Activated T-cell treated with anti-CD3 and anti-CD28 coated beads, Interleukin-2, amount 50 U/mL, for 72 hours (primary cell): ENCODE results near the gene PODN. TPM values are rescaled to one million over a fixed set of nuclear protein-coding genes. Genes with fewer than 3 reads are reported as not detected.

ENCODE experiments used
- ATAC-seq, 2 donors: fragments of 150-1000 bp; cut with Tn5 transposase; replicated peaks in 1 of 2; 2 replicates each; pipeline ENCODE4 v1.10.0; 2021; ENCODE audit warnings: moderate library complexity in 2 of 2, mild to moderate bottlenecking in 1 of 2
- DNase-seq, 2 donors: peaks; one replicate each; pipeline ENCODE4 v3.0.0; 2021 to 2022; ENCODE audit warnings: mixed read lengths in 1 of 2
- H3K27ac Mint-ChIP-seq: one replicate; pipeline ENCODE4 v1.8.0; 2022; ENCODE audit warnings: mild to moderate bottlenecking, moderate library complexity, mixed read lengths
- H3K27me3 Mint-ChIP-seq: one replicate; pipeline ENCODE4 v1.8.0; 2022; ENCODE audit warnings: low read depth, mixed read lengths
- H3K36me3 Mint-ChIP-seq, 2 donors: one replicate each; pipeline ENCODE4 v1.8.0; 2022; ENCODE audit warnings: mixed read lengths in 2 of 2, mild to moderate bottlenecking in 1 of 2; ENCODE audit not compliant: insufficient read depth in 2 of 2
- H3K4me1 Mint-ChIP-seq: one replicate; pipeline ENCODE4 v1.8.0; 2022; ENCODE audit warnings: low read depth, mixed read lengths
- H3K4me3 Mint-ChIP-seq, 2 donors: one replicate each; pipeline ENCODE4 v1.8.0; 2022; ENCODE audit warnings: mild to moderate bottlenecking in 2 of 2, mixed read lengths in 2 of 2, moderate library complexity in 2 of 2
- H3K9me3 Mint-ChIP-seq, 2 donors: one replicate each; pipeline ENCODE4 v1.8.0; 2022; ENCODE audit warnings: mixed read lengths in 2 of 2
- total RNA-seq, 2 donors: library from RNA; stranded (reverse); gene quantifications; one replicate each; pipeline ENCODE4 v1.2.3, GENCODE V29; 2022

PODN gene
- total RNA-seq, 2 donors from 2014 or later, result not detected

DNA sequence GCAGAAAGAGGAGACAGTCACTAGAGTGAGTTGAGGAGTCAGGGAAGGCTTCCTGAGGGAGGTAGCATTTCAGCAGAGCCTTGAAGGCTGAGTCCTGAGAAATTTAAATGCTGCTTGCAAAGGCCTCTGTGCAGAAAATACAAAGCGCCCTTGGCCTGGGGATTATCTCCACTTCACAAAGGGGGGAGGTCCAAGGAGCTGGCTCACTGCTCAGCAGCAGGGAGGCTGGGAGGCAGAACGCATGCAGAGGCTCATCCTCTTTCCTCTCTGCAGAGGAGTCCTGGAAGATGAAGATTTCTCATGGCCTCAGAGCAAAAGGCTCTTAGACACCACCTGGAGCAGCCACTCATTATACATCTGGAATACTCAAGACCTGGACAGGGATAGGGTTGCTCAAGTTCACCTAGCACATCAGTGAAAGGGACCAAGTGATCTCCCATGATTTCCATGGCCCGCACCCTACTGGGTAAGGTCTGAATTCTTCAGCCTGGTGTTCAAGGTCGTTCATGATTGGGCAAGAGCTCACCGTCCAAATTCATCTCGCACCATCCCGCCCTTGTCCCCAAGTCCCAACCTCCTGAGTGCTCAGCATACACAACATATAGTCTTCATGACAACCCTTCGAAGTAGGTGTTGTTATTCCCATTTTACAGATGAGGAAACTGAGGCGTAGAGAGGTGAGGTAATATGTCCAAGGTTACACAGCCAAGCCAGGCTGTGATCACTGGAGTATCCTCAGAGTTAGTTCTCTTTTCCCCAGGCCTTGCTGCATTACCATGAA, 71.4 kb downstream of the PODN start:
- no peak for ATAC-seq
- no peak overlapping the region for H3K4me3 Mint-ChIP-seq
- peaks cover 8 to 9% of the 10 kb centered on the region in 2 donors for H3K9me3 Mint-ChIP-seq
- no peaks in the 10 kb centered on the region for H3K27me3 Mint-ChIP-seq
- H3K27ac Mint-ChIP-seq, result no peak overlapping the region
- peaks cover 6 to 9% of the 10 kb centered on the region in 2 donors for H3K36me3 Mint-ChIP-seq
- DNase-seq, result no peak
- peaks cover 5% of the 10 kb centered on the region for H3K4me1 Mint-ChIP-seq

DNA sequence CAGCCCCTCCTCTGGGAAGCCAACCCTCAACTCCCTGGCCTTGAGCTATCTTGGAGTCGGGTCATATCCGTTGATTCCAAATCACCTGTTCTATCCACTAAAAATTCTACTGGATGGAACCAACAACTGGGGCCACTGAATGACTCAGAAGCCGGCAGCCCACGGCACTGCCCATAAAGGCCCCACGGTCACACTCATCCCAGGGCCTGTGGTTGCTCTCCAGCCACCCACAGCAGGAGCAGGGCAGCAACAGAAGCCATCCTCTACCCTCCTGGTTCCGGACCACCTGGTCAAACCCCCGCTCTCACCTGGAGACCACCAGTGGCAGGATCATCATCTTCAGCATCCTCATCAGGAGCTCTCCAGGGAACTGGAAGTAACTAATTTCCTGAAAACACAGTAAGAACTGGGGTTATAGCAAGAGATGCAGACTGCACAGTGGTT, 72.1 kb downstream of the PODN start:
- peaks cover 8 to 9% of the 10 kb centered on the region in 2 donors for H3K9me3 Mint-ChIP-seq
- H3K36me3 Mint-ChIP-seq, result peaks cover 6 to 11% of the 10 kb centered on the region in 2 donors
- ATAC-seq (no peak), DNase-seq (no peak)
- H3K4me3 Mint-ChIP-seq, result no peak overlapping the region
- H3K27ac Mint-ChIP-seq, result no peak overlapping the region
- no peaks in the 10 kb centered on the region for H3K27me3 Mint-ChIP-seq
- H3K4me1 Mint-ChIP-seq, result peaks cover 5% of the 10 kb centered on the region

Other genes starting within 250 kb of the PODN start
- under 1 TPM; 0.35 to 0.72 TPM for gene ZYG11A, start 219.5 kb upstream of the PODN start, total RNA-seq
- gene ECHDC2, start 140.5 kb upstream of the PODN start, total RNA-seq, result 100 to 1,000 TPM in 1 of 2 donors, 10 to 100 TPM in 1; 93.6 to 104 TPM
- gene SCP2, start 134.9 kb upstream of the PODN start, total RNA-seq, result 10 to 100 TPM; 50.8 to 54.3 TPM
- not detected for gene SLC1A7, start 80.4 kb downstream of the PODN start, total RNA-seq
- 10 to 100 TPM; 21.9 to 25.3 TPM for gene CPT2, start 134.6 kb downstream of the PODN start, total RNA-seq
- gene CZIB, start 158.4 kb downstream of the PODN start, total RNA-seq, result 10 to 100 TPM; 43.1 to 43.4 TPM
- gene MAGOH, start 176.3 kb downstream of the PODN start, total RNA-seq, result 10 to 100 TPM; 65.2 TPM